ENCODE data around the gene TMEM98. TPM values are rescaled to one million over a fixed set of nuclear protein-coding genes. Genes with fewer than 3 reads are reported as not detected.

TMEM98 gene
- total RNA-seq, 2 experiments from 2014 or later, result 0.17 to 0.58 TPM

DNA sequence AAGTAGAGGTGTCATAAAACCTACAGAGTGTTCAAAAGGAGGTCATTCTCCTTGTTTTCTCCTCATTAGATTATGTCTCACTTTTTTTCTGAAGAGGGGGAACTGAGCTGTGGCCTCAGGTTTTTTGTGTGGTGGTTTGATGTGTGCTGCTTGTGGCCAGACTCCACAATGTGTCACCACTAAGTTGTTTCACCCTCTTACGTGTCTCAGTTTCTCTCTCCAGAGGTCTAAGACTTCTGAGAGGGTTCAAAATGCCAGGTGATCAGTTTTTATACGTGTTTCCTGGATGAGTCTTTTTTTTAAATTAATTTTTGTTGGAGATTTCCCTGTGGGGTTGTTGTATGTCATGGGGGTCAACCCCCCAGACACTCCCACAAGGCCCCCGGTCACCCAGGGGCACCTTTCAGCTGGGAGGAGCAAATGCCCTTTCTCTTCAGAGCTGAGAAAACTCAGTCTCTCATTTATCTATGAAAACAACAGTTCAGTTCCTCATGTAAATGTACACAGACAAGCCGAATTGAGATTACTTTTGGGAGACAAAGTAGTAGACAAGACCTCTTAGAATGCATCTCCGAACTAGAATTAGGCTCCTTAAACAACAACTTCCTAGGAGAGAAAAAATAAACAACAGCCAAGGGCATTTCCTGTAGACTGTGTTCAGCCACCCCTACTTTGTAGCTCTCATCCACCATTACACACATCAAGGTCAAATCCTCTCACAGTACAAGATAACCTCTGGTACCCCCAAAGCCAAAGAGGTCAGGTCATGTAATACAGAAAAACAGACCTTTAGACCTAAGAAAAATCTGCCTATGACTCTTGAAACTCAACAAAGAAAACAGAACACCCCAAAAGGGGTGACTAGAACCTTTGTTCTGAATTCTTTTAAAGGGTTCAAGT is 23.9 kb upstream of the TMEM98 start:
- peaks cover 3% of the 10 kb centered on the region for H3K9me3 Mint-ChIP-seq
- no peak overlapping the region for H3K4me3 Mint-ChIP-seq
- no peak overlapping the region for H3K27ac Mint-ChIP-seq
- CTCF ChIA-PET, result interaction anchor here (0.9 to 2.5 kb wide), 4 partner anchors 9 to 83 kb away, joined by 3 to 16 read pairs (median 3); partner anchors contain the start of gene MYO1D
- peaks cover 13% of the 10 kb centered on the region for H3K4me1 Mint-ChIP-seq
- DNase-seq, result no peak
- POLR2A ChIA-PET, result interaction anchor here (0.6 kb wide), 1 partner anchor 26 kb away, joined by 3 read pairs; no protein-coding TSS in a partner anchor
- H3K36me3 Mint-ChIP-seq (ENCODE audit: low read depth), result no peaks in the 10 kb centered on the region
- peaks cover 33% of the 10 kb centered on the region for H3K27me3 Mint-ChIP-seq

DNA sequence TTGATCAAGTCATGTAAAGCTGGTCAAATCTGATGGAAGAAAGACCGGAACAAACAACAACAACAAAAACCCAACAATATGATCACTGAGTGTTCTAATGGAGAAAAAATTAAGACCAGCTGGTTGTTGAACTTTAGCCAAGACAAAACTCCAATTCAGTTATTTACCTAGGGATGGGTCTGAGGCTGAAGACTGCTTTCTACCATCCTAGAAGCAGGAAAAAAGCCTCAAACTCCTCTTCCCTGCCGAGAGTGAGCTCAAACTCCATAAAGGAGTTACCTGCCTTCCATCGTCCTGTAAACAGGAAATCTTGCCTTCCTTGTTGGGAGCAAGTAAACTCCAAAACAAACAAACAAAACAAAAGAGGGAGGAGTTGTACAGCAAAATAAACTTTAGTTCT is 23.1 kb upstream of the TMEM98 start:
- ChIA-PET CTCF (interaction anchor here (1.3 to 2.5 kb wide), 3 partner anchors 10 to 84 kb away, joined by 3 to 16 read pairs (median 3); partner anchors contain the start of gene MYO1D), POLR2A (no interaction called here)
- Mint-ChIP-seq H3K27ac (no peak overlapping the region), H3K4me3 (no peak overlapping the region), H3K9me3 (peaks cover 3% of the 10 kb centered on the region), H3K4me1 (peaks cover 13% of the 10 kb centered on the region), H3K27me3 (peaks cover 33% of the 10 kb centered on the region), H3K36me3 (ENCODE audit: low read depth) (no peaks in the 10 kb centered on the region)
- DNase-seq, result no peak

DNA sequence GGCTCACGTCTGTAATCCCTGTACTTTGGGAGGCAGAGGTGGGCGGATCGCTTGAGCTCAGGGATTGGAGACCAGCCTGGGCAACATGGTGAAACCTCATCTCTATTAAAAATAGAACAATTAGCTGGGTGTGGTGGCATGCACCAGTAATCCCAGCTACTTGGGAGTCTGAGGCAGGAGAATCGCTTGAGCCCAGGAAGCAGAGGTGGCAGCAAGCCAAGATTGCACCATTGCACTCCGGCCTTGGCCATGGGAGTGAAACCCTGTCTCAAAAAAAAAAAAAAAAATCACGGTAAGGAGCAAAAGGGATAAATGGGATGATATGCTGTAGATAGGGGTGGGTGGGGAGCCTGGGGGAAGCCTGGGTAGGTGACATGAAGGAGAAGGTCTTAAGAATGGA is 20.4 kb upstream of the TMEM98 start:
- DNase-seq, result no peak
- no peak overlapping the region for H3K27ac Mint-ChIP-seq
- no peaks in the 10 kb centered on the region for H3K9me3 Mint-ChIP-seq
- ChIA-PET POLR2A (no interaction called here), CTCF (interaction anchor here (1.4 to 2.1 kb wide), 2 partner anchors 22 to 31 kb away, joined by 3 to 9 read pairs; partner anchors contain the start of gene MYO1D)
- no peaks in the 10 kb centered on the region for H3K36me3 Mint-ChIP-seq (ENCODE audit: low read depth)
- H3K27me3 Mint-ChIP-seq, result peaks cover 32% of the 10 kb centered on the region
- no peak overlapping the region for H3K4me3 Mint-ChIP-seq
- peaks cover 13% of the 10 kb centered on the region for H3K4me1 Mint-ChIP-seq

DNA sequence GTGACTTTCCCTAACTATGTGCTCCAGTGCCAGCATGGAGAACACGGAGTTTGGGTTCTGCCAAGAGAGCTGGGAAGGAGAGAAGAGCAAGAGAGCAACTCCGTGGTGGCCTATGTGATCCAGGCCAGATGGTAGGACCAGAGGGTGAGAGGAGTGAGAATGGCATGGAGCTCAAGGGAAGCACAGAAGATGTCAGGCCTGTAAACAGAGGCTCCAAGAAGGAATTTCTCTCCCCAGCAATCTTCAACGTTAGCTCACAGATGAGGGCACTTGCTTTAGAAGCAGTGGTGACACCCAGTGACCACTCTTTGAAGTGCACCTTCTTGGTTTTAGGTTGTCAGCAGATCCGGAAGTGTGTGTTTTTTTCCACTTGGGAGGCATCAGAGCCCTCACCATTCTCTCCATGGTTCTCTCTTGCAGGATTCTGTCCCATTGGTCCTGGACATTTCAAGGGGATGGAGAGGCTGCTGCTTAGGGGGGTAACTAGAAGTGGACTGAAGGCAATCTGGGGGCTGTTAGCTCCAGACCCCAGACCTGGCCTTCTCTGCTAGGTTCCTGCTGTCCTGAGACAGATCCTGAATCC is 18.1 kb upstream of the TMEM98 start:
- ChIA-PET POLR2A (no interaction called here), CTCF (interaction anchor here (0.6 to 1.6 kb wide), 9 partner anchors 9 to 130 kb away, joined by 3 to 12 read pairs (median 3); partner anchors contain the start of gene MYO1D)
- peak; percentile 60 for DNase-seq
- H3K36me3 Mint-ChIP-seq (ENCODE audit: low read depth), result no peaks in the 10 kb centered on the region
- H3K27me3 Mint-ChIP-seq, result peaks cover 26% of the 10 kb centered on the region
- no peaks in the 10 kb centered on the region for H3K9me3 Mint-ChIP-seq
- no peak overlapping the region for H3K27ac Mint-ChIP-seq
- H3K4me3 Mint-ChIP-seq, result no peak overlapping the region
- peaks cover 14% of the 10 kb centered on the region for H3K4me1 Mint-ChIP-seq

DNA sequence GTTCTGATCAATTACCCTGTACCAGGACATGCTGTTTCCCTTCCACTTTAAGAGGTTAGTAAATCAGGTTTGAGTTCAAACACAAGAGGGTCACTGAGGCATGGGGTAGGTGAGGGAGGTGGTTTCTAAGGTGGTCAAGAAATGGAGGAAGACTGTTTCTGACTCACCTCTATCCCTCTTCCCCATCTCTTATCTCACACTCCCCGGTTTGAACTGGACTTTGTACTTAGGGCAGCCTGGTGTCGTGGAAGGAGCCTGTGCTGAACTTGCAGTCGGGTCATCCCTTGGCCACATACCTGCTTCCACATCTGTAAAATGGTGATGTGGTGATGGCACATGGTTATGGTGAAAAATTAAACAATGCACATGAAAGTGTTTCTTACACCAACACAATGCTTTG is 17.2 kb upstream of the TMEM98 start:
- Mint-ChIP-seq H3K27me3 (peaks cover 22% of the 10 kb centered on the region), H3K36me3 (ENCODE audit: low read depth) (no peaks in the 10 kb centered on the region), H3K4me3 (no peak overlapping the region), H3K27ac (no peak overlapping the region), H3K9me3 (no peaks in the 10 kb centered on the region), H3K4me1 (peaks cover 20% of the 10 kb centered on the region)
- CTCF ChIA-PET, result interaction anchor here (0.6 to 1.4 kb wide), 3 partner anchors 26 to 181 kb away, joined by 3 to 12 read pairs (median 5); partner anchors contain the start of gene MYO1D
- POLR2A ChIA-PET, result no interaction called here
- peak; percentile 1 for DNase-seq

DNA sequence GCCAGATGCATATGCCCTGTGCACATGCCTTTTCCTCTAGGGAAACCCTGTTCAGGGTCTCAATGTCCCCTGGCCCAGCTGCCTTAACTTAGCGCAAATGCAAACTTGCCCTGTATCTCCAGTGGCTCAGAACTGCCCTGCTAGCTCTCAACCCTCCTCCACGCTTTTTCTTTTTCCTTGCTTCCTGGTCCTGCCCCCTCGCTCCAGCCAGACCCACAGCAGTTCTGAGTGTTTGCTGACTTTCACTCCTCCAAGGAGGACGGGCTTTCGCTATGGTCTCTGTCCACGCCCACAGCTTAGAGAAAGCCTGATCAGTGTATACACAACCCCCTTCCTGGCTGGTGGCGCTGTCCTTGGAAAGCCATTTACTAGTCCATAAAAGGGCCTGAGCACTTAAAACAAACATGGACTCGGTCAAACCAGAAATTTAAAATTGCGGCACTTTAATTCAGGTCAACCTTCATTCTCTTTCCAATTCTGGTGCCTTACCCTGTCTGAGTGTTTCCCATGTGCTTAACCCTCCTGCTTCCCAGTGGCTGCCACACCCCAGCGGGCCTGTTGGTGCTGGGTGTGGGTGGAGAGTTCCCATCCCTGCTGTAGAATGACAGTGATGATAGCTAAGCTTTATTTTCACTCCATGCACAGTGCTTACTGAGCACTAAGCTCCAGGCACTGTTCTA is 15.6 kb upstream of the TMEM98 start:
- Mint-ChIP-seq H3K4me3 (no peak overlapping the region), H3K36me3 (ENCODE audit: low read depth) (no peaks in the 10 kb centered on the region), H3K9me3 (no peaks in the 10 kb centered on the region), H3K4me1 (peaks cover 30% of the 10 kb centered on the region), H3K27ac (no peak overlapping the region), H3K27me3 (peaks cover 19% of the 10 kb centered on the region)
- ChIA-PET POLR2A (no interaction called here), CTCF (interaction anchor here (0.7 to 2.3 kb wide), 4 partner anchors 29 to 253 kb away, joined by 3 to 13 read pairs (median 3); partner anchors contain the start of gene MYO1D)
- peak; percentile 3 for DNase-seq

DNA sequence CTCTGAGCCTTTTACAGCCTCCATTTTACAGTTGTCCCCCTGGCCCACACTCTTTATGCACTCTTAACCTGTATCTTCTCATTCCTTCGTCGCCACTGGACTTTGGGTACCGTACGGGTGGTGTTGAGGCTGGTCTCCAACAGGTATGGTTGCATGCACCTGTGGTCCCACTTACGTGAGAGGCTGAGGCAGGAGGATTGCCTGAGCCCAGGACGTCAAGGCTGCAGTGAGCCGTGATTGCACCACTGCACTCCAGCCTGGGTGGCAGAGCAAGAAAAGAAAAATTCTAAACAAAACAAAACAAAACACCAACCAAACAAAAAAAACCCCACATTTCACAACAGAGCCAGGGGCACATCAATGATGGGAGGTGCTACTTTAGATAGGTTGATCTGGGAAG is 14.4 kb upstream of the TMEM98 start:
- Mint-ChIP-seq H3K4me3 (no peak overlapping the region), H3K27ac (no peak overlapping the region), H3K9me3 (no peaks in the 10 kb centered on the region), H3K4me1 (peaks cover 33% of the 10 kb centered on the region), H3K36me3 (ENCODE audit: low read depth) (no peaks in the 10 kb centered on the region), H3K27me3 (peaks cover 11% of the 10 kb centered on the region)
- DNase-seq, result no peak
- ChIA-PET CTCF (interaction anchor here (1.4 to 4.7 kb wide), 3 partner anchors 28 to 37 kb away, joined by 3 to 27 read pairs (median 13); partner anchors contain the start of gene MYO1D), POLR2A (no interaction called here)

DNA sequence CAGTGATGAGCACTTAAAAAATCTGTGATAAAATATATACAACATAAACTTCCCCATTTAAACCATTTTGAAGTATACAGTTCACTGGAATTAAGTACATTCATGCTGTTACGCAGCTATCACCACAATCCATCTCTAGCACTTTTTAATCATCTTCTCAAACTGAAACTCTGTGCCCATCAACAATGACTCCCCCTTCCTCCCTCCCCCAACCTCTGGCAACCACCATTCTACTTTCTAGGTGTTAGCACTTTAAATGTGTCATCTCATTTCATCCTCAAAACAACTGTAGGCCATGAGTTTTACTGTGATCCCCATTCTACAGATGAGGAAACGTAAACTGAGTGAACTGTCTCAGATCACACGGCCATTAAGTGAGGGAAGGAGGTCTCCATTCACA is 13.8 kb upstream of the TMEM98 start:
- no peak overlapping the region for H3K27ac Mint-ChIP-seq
- peaks cover 5% of the 10 kb centered on the region for H3K27me3 Mint-ChIP-seq
- ChIA-PET CTCF (interaction anchor here (1.2 to 4.7 kb wide), 2 partner anchors 38 to 132 kb away, joined by 3 to 27 read pairs; partner anchors contain the start of gene MYO1D), POLR2A (no interaction called here)
- H3K9me3 Mint-ChIP-seq, result no peaks in the 10 kb centered on the region
- no peaks in the 10 kb centered on the region for H3K36me3 Mint-ChIP-seq (ENCODE audit: low read depth)
- no peak overlapping the region for H3K4me3 Mint-ChIP-seq
- H3K4me1 Mint-ChIP-seq, result peaks cover 33% of the 10 kb centered on the region
- no peak for DNase-seq

DNA sequence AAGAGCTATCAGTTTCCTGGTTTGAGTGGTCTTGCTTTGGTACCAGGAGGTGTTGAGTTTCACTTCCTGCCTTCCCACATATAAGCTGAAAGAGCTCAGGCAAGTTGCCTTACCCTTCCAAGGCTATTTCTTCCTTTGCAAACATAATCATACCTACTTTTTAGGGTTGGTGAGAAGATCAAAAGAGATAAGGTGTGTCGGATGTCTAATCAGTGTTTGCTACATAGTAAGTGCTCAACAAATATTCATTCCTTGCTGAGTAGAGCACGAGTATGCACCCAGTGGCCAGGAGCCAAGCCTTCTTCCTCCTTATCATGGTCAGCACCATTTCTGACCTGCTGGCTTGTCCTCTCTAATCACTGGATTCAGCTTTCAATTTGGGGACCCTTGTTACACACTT is 12.7 kb upstream of the TMEM98 start:
- no peak for DNase-seq
- Mint-ChIP-seq H3K27ac (no peak overlapping the region), H3K4me1 (peaks cover 33% of the 10 kb centered on the region), H3K36me3 (ENCODE audit: low read depth) (no peaks in the 10 kb centered on the region), H3K27me3 (peaks cover 2% of the 10 kb centered on the region), H3K9me3 (no peaks in the 10 kb centered on the region), H3K4me3 (no peak overlapping the region)
- POLR2A ChIA-PET, result interaction anchor here (0.6 kb wide), 1 partner anchor 636 kb away, joined by 3 read pairs; no protein-coding TSS in a partner anchor
- CTCF ChIA-PET, result interaction anchor here (1.0 to 4.7 kb wide), 3 partner anchors 17 to 133 kb away, joined by 3 to 27 read pairs (median 3); partner anchors contain the start of gene MYO1D

DNA sequence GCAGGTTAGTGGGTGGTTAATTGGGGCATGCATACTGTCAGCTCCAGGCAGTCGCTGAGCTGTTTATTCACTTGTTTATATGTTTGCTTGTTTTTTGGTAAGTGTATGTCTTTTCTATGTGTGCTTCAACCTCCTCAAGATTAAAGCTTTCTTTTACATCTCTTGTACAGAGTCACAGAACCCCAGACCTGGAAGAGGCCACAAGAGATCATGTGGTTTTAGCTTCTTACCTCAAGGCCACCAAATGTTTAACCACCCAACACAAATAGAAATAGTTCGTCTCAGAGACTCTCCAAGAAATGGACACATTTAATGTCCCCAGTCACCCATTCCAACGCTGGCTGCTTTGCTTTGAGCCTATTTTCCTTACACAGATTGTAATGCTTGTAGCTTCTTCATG is 11.8 kb upstream of the TMEM98 start:
- Mint-ChIP-seq H3K4me1 (peaks cover 33% of the 10 kb centered on the region), H3K9me3 (no peaks in the 10 kb centered on the region), H3K36me3 (ENCODE audit: low read depth) (no peaks in the 10 kb centered on the region), H3K27me3 (peaks cover 2% of the 10 kb centered on the region), H3K27ac (peak overlapping the region; percentile 62), H3K4me3 (no peak overlapping the region)
- CTCF ChIA-PET, result interaction anchor here (0.7 to 4.7 kb wide), 5 partner anchors 13 to 40 kb away, joined by 3 to 27 read pairs (median 4); partner anchors contain the start of gene MYO1D
- POLR2A ChIA-PET, result no interaction called here
- DNase-seq, result no peak

DNA sequence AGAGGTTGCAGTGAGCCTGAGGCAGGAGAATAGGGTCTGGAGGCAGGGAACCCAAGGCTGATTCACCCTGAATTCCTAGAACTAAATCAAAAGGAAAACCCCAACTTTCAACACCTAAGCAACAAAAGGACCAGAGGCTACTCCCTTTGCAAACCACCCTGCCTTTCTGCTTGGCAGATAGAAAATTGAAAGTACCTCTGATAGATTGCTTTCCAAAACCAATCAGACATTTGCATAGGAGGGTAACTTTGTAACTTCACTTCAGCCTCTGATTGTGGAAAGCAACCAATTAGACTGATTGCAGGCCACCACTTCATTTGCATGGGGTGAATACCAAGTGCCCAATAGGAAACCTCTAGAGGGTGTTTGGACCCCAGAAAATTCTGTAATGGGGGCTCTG is 10.9 kb upstream of the TMEM98 start:
- Mint-ChIP-seq H3K27me3 (peaks cover 2% of the 10 kb centered on the region), H3K9me3 (no peaks in the 10 kb centered on the region), H3K4me1 (peaks cover 33% of the 10 kb centered on the region), H3K27ac (no peak overlapping the region), H3K4me3 (no peak overlapping the region), H3K36me3 (ENCODE audit: low read depth) (no peaks in the 10 kb centered on the region)
- no peak for DNase-seq
- CTCF ChIA-PET, result interaction anchor here (1.3 to 4.7 kb wide), 3 partner anchors 12 to 40 kb away, joined by 3 to 27 read pairs (median 4); partner anchors contain the start of gene MYO1D
- POLR2A ChIA-PET, result no interaction called here

DNA sequence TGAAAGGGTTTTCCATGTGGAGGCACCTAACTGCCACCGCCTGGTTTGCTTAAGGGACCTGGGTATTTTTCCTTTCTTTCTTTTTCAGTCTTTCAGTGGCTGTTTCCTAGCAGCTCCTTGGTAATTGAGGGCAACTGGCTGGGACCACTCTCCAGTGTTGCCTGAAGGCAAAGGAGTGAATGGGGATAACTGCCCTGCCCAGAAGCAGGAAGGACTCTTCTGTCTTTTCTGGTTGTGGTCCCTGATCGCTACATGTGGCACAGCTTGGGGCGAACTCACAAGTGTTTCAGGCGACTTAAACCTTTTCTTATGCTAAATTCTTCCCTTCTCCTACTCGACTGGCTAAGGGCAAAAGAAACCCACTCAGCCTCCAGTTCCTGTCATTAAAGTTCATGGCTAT is 10.1 kb upstream of the TMEM98 start:
- no peak for DNase-seq
- CTCF ChIA-PET, result interaction anchor here (1.3 to 4.7 kb wide), 2 partner anchors 8 to 41 kb away, joined by 4 to 27 read pairs; partner anchors contain the start of gene MYO1D
- Mint-ChIP-seq H3K4me1 (peaks cover 33% of the 10 kb centered on the region), H3K27ac (no peak overlapping the region), H3K27me3 (no peaks in the 10 kb centered on the region), H3K4me3 (peak overlapping the region; percentile 18), H3K9me3 (no peaks in the 10 kb centered on the region), H3K36me3 (ENCODE audit: low read depth) (no peaks in the 10 kb centered on the region)
- POLR2A ChIA-PET, result no interaction called here

All from activated CD4-positive, alpha-beta T cell treated with anti-CD3 and anti-CD28 coated beads, Interleukin-2, amount 10 ng/mL, durations not matched to agents 7 days and 5 days (primary cell).